ENCODE results near the gene SPATA2. TPM values are rescaled to one million over a fixed set of nuclear protein-coding genes. Genes with fewer than 3 reads are reported as not detected.
A peak's percentile ranks its signal among the peaks of the same experiment; 100 is the strongest.

SPATA2 gene
- total and polyA plus RNA-seq, 4 donors = 1.2 to 3.4 (median 1.4) TPM

DNA sequence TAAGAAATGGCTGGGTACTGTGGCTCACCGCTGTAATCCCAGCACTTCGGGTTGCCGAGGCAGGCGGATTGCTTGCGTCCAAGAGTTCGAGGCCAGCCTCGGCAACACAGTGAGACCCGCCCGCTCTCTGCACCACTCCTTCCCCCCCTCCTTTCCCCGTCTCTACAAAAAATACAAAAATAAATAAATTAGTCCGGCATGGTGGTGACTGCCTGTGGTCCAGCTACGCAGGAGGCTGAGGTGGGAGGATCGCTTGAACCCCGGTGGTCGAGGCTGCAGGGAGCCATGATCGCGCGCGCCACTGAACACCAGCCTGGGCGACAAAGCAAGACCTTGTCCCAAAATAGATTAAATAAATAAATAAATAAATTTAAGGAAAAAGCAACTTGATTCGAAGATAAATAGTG is 20.4 kb upstream of the SPATA2 start:
- H3K9me3 ChIP-seq (ENCODE audit: control insufficient read depth in 4 of 4, low read length in 3 of 4) = no peaks in the 10 kb centered on the region
- no peak for DNase-seq (ENCODE audit: low spot score)
- H3K4me1 ChIP-seq (ENCODE audit: control insufficient read depth in 4 of 4, insufficient read depth in 4 of 4, low read length in 3 of 4) = peaks cover 8 to 33% (median 30%) of the 10 kb centered on the region in 4 donors
- TF ChIP-seq JUND (IDR thresholded peaks at IDR 0.05) (no peak), EGR1 (IDR thresholded peaks at IDR 0.05; ENCODE audit: low read depth in 2 of 2) (no peak), HNF4A (conservative IDR thresholded peaks at IDR 0.05) (no peak), RAD21 (IDR thresholded peaks at IDR 0.05) (no peak)
- TF ChIP-seq, protein P1, sequence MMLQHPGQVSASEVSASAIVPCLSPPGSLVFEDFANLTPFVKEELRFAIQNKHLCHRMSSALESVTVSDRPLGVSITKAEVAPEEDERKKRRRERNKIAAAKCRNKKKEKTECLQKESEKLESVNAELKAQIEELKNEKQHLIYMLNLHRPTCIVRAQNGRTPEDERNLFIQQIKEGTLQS (IDR thresholded peaks at IDR 0.05) = no peak
- peak overlapping the region; percentile 37 to 43 for H3K9ac ChIP-seq (ENCODE audit: low read depth in 1 of 2, low read length in 2 of 2)
- 37% methylated on average over 21 of the region's 21 CpGs for WGBS
- peaks cover 0 to 4% (median 0%) of the 10 kb centered on the region in 4 donors for H3K36me3 ChIP-seq (ENCODE audit: control insufficient read depth in 4 of 4, insufficient read depth in 3 of 4, low read depth in 1 of 4, low read length in 3 of 4)
- H3K27ac ChIP-seq (ENCODE audit: low read depth in 1 of 2, low read length in 2 of 2) = peak overlapping the region; percentile 69 to 83
- H3K27me3 ChIP-seq (ENCODE audit: control insufficient read depth in 4 of 4, insufficient read depth in 4 of 4, low read length in 3 of 4) = no peaks in the 10 kb centered on the region
- peak overlapping the region in 2 of 3 donors; percentile 46 to 86 for H3K4me3 ChIP-seq (ENCODE audit: low read depth in 1 of 3, low read length in 3 of 3)

DNA sequence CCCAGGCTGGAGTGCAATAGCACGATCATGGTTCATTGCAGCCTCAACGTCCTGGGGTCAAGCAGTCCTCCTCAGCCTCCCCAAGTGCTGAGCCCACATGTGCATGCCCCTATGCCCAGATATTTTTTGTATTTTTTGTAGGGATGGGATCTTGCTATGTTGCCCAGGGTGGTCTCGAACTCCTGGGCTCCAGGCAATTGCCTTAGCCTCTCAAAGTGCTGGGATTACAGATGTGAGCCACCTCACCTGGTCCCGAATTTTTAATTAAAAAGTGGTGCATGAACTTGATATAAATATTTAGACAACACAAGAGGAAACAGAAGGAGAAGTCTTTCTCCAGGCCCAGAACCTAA is 13.8 kb upstream of the SPATA2 start:
- DNase-seq (ENCODE audit: low spot score) = no peak
- H3K27ac ChIP-seq (ENCODE audit: low read depth in 1 of 2, low read length in 2 of 2) = no peak overlapping the region
- no peaks in the 10 kb centered on the region for H3K27me3 ChIP-seq (ENCODE audit: control insufficient read depth in 4 of 4, insufficient read depth in 4 of 4, low read length in 3 of 4)
- no peaks in the 10 kb centered on the region for H3K9me3 ChIP-seq (ENCODE audit: control insufficient read depth in 4 of 4, low read length in 3 of 4)
- H3K36me3 ChIP-seq (ENCODE audit: control insufficient read depth in 4 of 4, insufficient read depth in 3 of 4, low read depth in 1 of 4, low read length in 3 of 4) = no peaks in the 10 kb centered on the region
- H3K9ac ChIP-seq (ENCODE audit: low read depth in 1 of 2, low read length in 2 of 2) = no peak overlapping the region
- TF ChIP-seq, protein P2, sequence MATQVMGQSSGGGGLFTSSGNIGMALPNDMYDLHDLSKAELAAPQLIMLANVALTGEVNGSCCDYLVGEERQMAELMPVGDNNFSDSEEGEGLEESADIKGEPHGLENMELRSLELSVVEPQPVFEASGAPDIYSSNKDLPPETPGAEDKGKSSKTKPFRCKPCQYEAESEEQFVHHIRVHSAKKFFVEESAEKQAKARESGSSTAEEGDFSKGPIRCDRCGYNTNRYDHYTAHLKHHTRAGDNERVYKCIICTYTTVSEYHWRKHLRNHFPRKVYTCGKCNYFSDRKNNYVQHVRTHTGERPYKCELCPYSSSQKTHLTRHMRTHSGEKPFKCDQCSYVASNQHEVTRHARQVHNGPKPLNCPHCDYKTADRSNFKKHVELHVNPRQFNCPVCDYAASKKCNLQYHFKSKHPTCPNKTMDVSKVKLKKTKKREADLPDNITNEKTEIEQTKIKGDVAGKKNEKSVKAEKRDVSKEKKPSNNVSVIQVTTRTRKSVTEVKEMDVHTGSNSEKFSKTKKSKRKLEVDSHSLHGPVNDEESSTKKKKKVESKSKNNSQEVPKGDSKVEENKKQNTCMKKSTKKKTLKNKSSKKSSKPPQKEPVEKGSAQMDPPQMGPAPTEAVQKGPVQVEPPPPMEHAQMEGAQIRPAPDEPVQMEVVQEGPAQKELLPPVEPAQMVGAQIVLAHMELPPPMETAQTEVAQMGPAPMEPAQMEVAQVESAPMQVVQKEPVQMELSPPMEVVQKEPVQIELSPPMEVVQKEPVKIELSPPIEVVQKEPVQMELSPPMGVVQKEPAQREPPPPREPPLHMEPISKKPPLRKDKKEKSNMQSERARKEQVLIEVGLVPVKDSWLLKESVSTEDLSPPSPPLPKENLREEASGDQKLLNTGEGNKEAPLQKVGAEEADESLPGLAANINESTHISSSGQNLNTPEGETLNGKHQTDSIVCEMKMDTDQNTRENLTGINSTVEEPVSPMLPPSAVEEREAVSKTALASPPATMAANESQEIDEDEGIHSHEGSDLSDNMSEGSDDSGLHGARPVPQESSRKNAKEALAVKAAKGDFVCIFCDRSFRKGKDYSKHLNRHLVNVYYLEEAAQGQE (IDR thresholded peaks at IDR 0.05) = no peak
- TF ChIP-seq, protein P3, sequence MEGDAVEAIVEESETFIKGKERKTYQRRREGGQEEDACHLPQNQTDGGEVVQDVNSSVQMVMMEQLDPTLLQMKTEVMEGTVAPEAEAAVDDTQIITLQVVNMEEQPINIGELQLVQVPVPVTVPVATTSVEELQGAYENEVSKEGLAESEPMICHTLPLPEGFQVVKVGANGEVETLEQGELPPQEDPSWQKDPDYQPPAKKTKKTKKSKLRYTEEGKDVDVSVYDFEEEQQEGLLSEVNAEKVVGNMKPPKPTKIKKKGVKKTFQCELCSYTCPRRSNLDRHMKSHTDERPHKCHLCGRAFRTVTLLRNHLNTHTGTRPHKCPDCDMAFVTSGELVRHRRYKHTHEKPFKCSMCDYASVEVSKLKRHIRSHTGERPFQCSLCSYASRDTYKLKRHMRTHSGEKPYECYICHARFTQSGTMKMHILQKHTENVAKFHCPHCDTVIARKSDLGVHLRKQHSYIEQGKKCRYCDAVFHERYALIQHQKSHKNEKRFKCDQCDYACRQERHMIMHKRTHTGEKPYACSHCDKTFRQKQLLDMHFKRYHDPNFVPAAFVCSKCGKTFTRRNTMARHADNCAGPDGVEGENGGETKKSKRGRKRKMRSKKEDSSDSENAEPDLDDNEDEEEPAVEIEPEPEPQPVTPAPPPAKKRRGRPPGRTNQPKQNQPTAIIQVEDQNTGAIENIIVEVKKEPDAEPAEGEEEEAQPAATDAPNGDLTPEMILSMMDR (IDR thresholded peaks at IDR 0.05; ENCODE audit: low read depth, low read length, missing input control) = no peak
- TF ChIP-seq RAD21 (IDR thresholded peaks at IDR 0.05) (no peak), TAF1 (conservative IDR thresholded peaks at IDR 0.05) (no peak), JUND (IDR thresholded peaks at IDR 0.05) (no peak), FOXA2 (IDR thresholded peaks at IDR 0.05) (no peak), HNF4A (conservative IDR thresholded peaks at IDR 0.05) (no peak), YY1 (IDR thresholded peaks at IDR 0.05) (no peak), RXRA (IDR thresholded peaks at IDR 0.05) (no peak), SP1 (IDR thresholded peaks at IDR 0.05) (no peak), EGR1 (IDR thresholded peaks at IDR 0.05; ENCODE audit: low read depth in 2 of 2) (no peak)
- TF ChIP-seq, protein P4, sequence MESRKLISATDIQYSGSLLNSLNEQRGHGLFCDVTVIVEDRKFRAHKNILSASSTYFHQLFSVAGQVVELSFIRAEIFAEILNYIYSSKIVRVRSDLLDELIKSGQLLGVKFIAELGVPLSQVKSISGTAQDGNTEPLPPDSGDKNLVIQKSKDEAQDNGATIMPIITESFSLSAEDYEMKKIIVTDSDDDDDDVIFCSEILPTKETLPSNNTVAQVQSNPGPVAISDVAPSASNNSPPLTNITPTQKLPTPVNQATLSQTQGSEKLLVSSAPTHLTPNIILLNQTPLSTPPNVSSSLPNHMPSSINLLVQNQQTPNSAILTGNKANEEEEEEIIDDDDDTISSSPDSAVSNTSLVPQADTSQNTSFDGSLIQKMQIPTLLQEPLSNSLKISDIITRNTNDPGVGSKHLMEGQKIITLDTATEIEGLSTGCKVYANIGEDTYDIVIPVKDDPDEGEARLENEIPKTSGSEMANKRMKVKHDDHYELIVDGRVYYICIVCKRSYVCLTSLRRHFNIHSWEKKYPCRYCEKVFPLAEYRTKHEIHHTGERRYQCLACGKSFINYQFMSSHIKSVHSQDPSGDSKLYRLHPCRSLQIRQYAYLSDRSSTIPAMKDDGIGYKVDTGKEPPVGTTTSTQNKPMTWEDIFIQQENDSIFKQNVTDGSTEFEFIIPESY (IDR thresholded peaks at IDR 0.05) = no peak
- TF ChIP-seq, protein P1 (IDR thresholded peaks at IDR 0.05) = no peak
- TF ChIP-seq, protein P5, sequence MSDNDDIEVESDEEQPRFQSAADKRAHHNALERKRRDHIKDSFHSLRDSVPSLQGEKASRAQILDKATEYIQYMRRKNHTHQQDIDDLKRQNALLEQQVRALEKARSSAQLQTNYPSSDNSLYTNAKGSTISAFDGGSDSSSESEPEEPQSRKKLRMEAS (IDR thresholded peaks at IDR 0.05) = no peak
- peaks cover 2 to 4% (median 3%) of the 10 kb centered on the region in 4 donors for H3K4me1 ChIP-seq (ENCODE audit: control insufficient read depth in 4 of 4, insufficient read depth in 4 of 4, low read length in 3 of 4)
- H3K4me3 ChIP-seq (ENCODE audit: low read depth in 1 of 3, low read length in 3 of 3) = no peak overlapping the region
- 37% methylated on average over 4 of the region's 4 CpGs for WGBS
